Esophagus squamous epithelium (tissue), 5 donors: ENCODE data around the gene TPM2. TPM values are rescaled to one million over a fixed set of nuclear protein-coding genes. Genes with fewer than 3 reads are reported as not detected.
A peak's percentile ranks its signal among the peaks of the same experiment; 100 is the strongest.

Experiments used
- DNase-seq: peaks from one replicate; lab custom pipeline; 2025; lab: John Stamatoyannopoulos, UW
- H3K27ac ChIP-seq, 4 donors: fragments of 200-600 bp; sonication (generic); one replicate each; pipeline ENCODE4 v1.5.1; 2016 to 2019; ENCODE audit warnings: mild to moderate bottlenecking in 1 of 4
- H3K27me3 ChIP-seq, 4 donors: fragments of 200-600 bp; sonication (generic); 1 replicate in 3 of 4; 2 replicates in 1 of 4; pipeline versions ENCODE4 v1.5.1 to v1.6.0; 2017 to 2021; ENCODE audit warnings: antibody characterized with exemption in 1 of 4
- H3K36me3 ChIP-seq, 3 donors: fragments of 200-600 bp; sonication (generic); one replicate each; pipeline ENCODE4 v1.5.1; 2016 to 2019
- H3K4me1 ChIP-seq, 3 donors: fragments of 200-600 bp; sonication (generic); one replicate each; pipeline ENCODE4 v1.5.1; 2017 to 2019
- H3K4me3 ChIP-seq, 4 donors: fragments of 200-600 bp; sonication (generic); 1 replicate in 3 of 4; 2 replicates in 1 of 4; pipeline ENCODE4 v1.5.1; 2016 to 2019; ENCODE audit warnings: mild to moderate bottlenecking in 2 of 4, moderate library complexity in 1 of 4
- H3K9me3 ChIP-seq, 3 donors: fragments of 200-600 bp; sonication (generic); one replicate each; pipeline ENCODE4 v1.5.1; 2016 to 2019
- CTCF ChIP-seq, 6 experiments: fragments of 450-650 bp in 4 of 6; fragments of 200-600 bp in 2 of 6; sonication (generic) in 2 of 6; IDR thresholded peaks; one replicate each; pipeline ENCODE4 v1.5.1; 2016 to 2019; ENCODE audit warnings: antibody characterized with exemption in 6 of 6, mild to moderate bottlenecking in 4 of 6, moderate library complexity in 4 of 6
- POLR2A ChIP-seq, 4 donors: fragments of 450-650 bp; IDR thresholded peaks; one replicate each; pipeline ENCODE4 v1.6.1; 2017; ENCODE audit warnings: antibody characterized with exemption in 4 of 4, mild to moderate bottlenecking in 4 of 4, moderate library complexity in 3 of 4
- WGBS, 2 donors: methylation state at CpG; one replicate each; pipeline ENCODE4 v1.1.5; 2018; 5-methylcytosine and 5-hydroxymethylcytosine counted together
- intact Hi-C: fragments of 100-400 bp; cut with DNase I; formaldehyde crosslinking; loops from one replicate; pipeline ENCODE4 v1.15.0; 2022
- total RNA-seq, 4 donors: library from RNA; depleted of rRNA; stranded (reverse); fragments of >200 nt; gene quantifications; one replicate each; pipeline ENCODE4 v1.1.0, GENCODE V29; 2016
- donor health status: DM: yes; HTN: yes; CAD: no.

TPM2 gene
- total RNA-seq, 4 donors from 2014 or later: 80.8 to 1,148 (median 217) TPM

- TF ChIP-seq POLR2A (IDR thresholded peaks at IDR 0.05): no peak
- no peak for TF ChIP-seq CTCF (IDR thresholded peaks at IDR 0.05)
- WGBS, 2 donors: 67 to 68% methylated on average over 5 to 6 of the region's 6 CpGs
Observed at GRCh38 chr9:35682051-35682450, 7.7 kb downstream of the TPM2 start.

GRCh38 chr9:35681341-35682002 lies 8.3 kb downstream of the TPM2 start:
- Histone ChIP-seq H3K36me3 (peaks cover 0 to 34% (median 0%) of the 10 kb centered on the region in 3 donors), H3K27me3 (peaks cover 0 to 4% (median 0%) of the 10 kb centered on the region in 4 donors), H3K4me3 (no peak overlapping the region), H3K4me1 (peaks cover 0 to 19% (median 0%) of the 10 kb centered on the region in 3 donors), H3K9me3 (no peaks in the 10 kb centered on the region), H3K27ac (peak overlapping the region; percentile 14 to 90 (median 51))
- no peak for DNase-seq
- intact Hi-C loops: loop anchor here (10.0 kb wide), 1 partner anchor 77 kb away; the partner anchor contains the start of gene TESK1
- TF ChIP-seq CTCF (IDR thresholded peaks at IDR 0.05) (no peak), POLR2A (IDR thresholded peaks at IDR 0.05) (no peak)
- WGBS, 2 donors: 32 to 40% methylated on average over 2 to 3 of the region's 3 CpGs

More at GRCh38 chr9:35682051-35682450, 7.7 kb downstream of the TPM2 start:
- peaks cover 0 to 18% (median 0%) of the 10 kb centered on the region in 3 donors for H3K4me1 ChIP-seq
- no peak for DNase-seq
- H3K9me3 ChIP-seq: no peaks in the 10 kb centered on the region
- H3K36me3 ChIP-seq: peaks cover 0 to 34% (median 0%) of the 10 kb centered on the region in 3 donors
- H3K27me3 ChIP-seq: no peaks in the 10 kb centered on the region
- peak overlapping the region; percentile 14 to 90 (median 51) for H3K27ac ChIP-seq
- intact Hi-C loops: loop anchor here (10.0 kb wide), 1 partner anchor 77 kb away; the partner anchor contains the start of gene TESK1
- H3K4me3 ChIP-seq: no peak overlapping the region

- WGBS, 2 donors: 45 to 53% methylated on average over 13 to 14 of the region's 15 CpGs
- Histone ChIP-seq H3K36me3 (peaks cover 0 to 32% (median 0%) of the 10 kb centered on the region in 3 donors), H3K27me3 (peaks cover 0 to 13% (median under 1%) of the 10 kb centered on the region in 4 donors), H3K4me3 (no peak overlapping the region), H3K9me3 (no peaks in the 10 kb centered on the region), H3K27ac (peak overlapping the region in 2 of 4 donors; percentile 36 to 50), H3K4me1 (peaks cover 8 to 28% (median 9%) of the 10 kb centered on the region in 3 donors)
- intact Hi-C loops: loop anchor here (10.0 kb wide), 1 partner anchor 76 kb away; the partner anchor contains the start of gene TESK1
- DNase-seq: no peak
- no peak for TF ChIP-seq CTCF (IDR thresholded peaks at IDR 0.05)
- TF ChIP-seq POLR2A (IDR thresholded peaks at IDR 0.05): no peak
Observed at GRCh38 chr9:35680331-35681105, 9.2 kb downstream of the TPM2 start.

- intact Hi-C loops: loop anchor here (10.0 kb wide), 1 partner anchor 75 kb away; the partner anchor contains the start of gene TESK1
- no peak for TF ChIP-seq CTCF (IDR thresholded peaks at IDR 0.05)
- peak in 1 of 4 donors; percentile 1 for TF ChIP-seq POLR2A (IDR thresholded peaks at IDR 0.05)
- H3K9me3 ChIP-seq: no peaks in the 10 kb centered on the region
- H3K4me3 ChIP-seq: no peak overlapping the region
- H3K27ac ChIP-seq: peak overlapping the region in 2 of 4 donors; percentile 36 to 50
- peaks cover 0 to 25% (median 0%) of the 10 kb centered on the region in 3 donors for H3K36me3 ChIP-seq
- no peak for DNase-seq
- H3K4me1 ChIP-seq: peaks cover 11 to 34% (median 12%) of the 10 kb centered on the region in 3 donors
- peaks cover 0 to 20% (median 3%) of the 10 kb centered on the region in 4 donors for H3K27me3 ChIP-seq
- 79 to 84% methylated on average over 8 of the region's 8 CpGs for WGBS, 2 donors
Observed at GRCh38 chr9:35679766-35680330, 9.9 kb downstream of the TPM2 start.
